ENCODE measurements around the gene STAB2. TPM values are rescaled to one million over a fixed set of nuclear protein-coding genes. Genes with fewer than 3 reads are reported as not detected.

The STAB2 gene
- total and polyA plus RNA-seq, 2 of the 4 experiments (the other 2 are of a cell fraction) = not detected

GRCh38 chr12:103664626-103665025, 77.6 kb downstream of the STAB2 start:
- H3K79me1 ChIP-seq (ENCODE audit: low read depth in 1 of 2, low read length in 2 of 2) = no peaks in the 10 kb centered on the region
- no peak overlapping the region for H4K5ac ChIP-seq (ENCODE audit: low read depth, low read length)
- no peak overlapping the region for H3K4ac ChIP-seq (ENCODE audit: low read depth, low read length)
- dilution Hi-C loops (cut with HindIII; ENCODE audit: low sequenced_read_pairs, unreplicated experiment) (no loop called here), intact Hi-C loops (cut with micrococcal nuclease) (no loop called here), in situ Hi-C loops (cut with MboI; ENCODE audit: low sequenced_read_pairs) (no loop called here)
- no peaks in the 10 kb centered on the region for H3K9me3 ChIP-seq (ENCODE audit: control insufficient read depth, insufficient read depth, low read length)
- H4K91ac ChIP-seq (ENCODE audit: insufficient read depth, low read depth, low read length) = no peak overlapping the region
- H3K4me2 ChIP-seq (ENCODE audit: low read depth, low read length) = no peak overlapping the region
- no peaks in the 10 kb centered on the region for H3K9me1 ChIP-seq (ENCODE audit: insufficient read depth, low read length)
- H4K20me1 ChIP-seq (ENCODE audit: insufficient read depth, low read length) = no peaks in the 10 kb centered on the region
- ATAC-seq (ENCODE audit: low read depth) (no peak), DNase-seq (no peak)
- no peak overlapping the region for H2BK5ac ChIP-seq (ENCODE audit: low read depth, low read length, poor library complexity, severe bottlenecking)
- no peak overlapping the region for H3K27ac ChIP-seq (ENCODE audit: insufficient read depth, low read length)
- H2AK5ac ChIP-seq (ENCODE audit: low read depth, low read length) = no peak overlapping the region
- POLR2A ChIA-PET (ENCODE audit: unreplicated experiment) = no interaction called here
- H2BK15ac ChIP-seq (ENCODE audit: low read depth, low read length) = no peak overlapping the region
- H2AK9ac ChIP-seq (replicated peaks; ENCODE audit: low read depth, low read length, poor library complexity) = no peak overlapping the region
- no peak overlapping the region for H2BK20ac ChIP-seq (ENCODE audit: low read depth, low read length)
- no peak overlapping the region for H3K56ac ChIP-seq (ENCODE audit: extremely low read depth, insufficient read depth, low read length)
- no peak overlapping the region for H3K14ac ChIP-seq (replicated peaks; ENCODE audit: low read depth, low read length)
- no peak overlapping the region for H3K4me3 ChIP-seq (ENCODE audit: insufficient read depth, low read depth, low read length)
- no peak overlapping the region for H3K23ac ChIP-seq (ENCODE audit: low read depth, low read length)
- H3K27me3 ChIP-seq (ENCODE audit: control insufficient read depth, insufficient read depth, low read length) = peaks cover 2% of the 10 kb centered on the region
- no CpG with 5 or more reads among the region's 2 CpGs for WGBS, 2 experiments (ENCODE audit: extremely low coverage in 2 of 2, insufficient read length in 1 of 2)
- H4K8ac ChIP-seq (ENCODE audit: low read depth in 2 of 2, low read length in 2 of 2) = no peak overlapping the region
- TF ChIP-seq NFE2L2 (IDR thresholded peaks at IDR 0.05; ENCODE audit: low read depth, low read length) (no peak), MAFK (IDR thresholded peaks at IDR 0.05; ENCODE audit: low read depth, low read length) (no peak), RFX5 (IDR thresholded peaks at IDR 0.05; ENCODE audit: low read depth, low read length) (no peak), MXI1 (IDR thresholded peaks at IDR 0.05; ENCODE audit: borderline replicate concordance, low read depth, low read length) (no peak), FOS (IDR thresholded peaks at IDR 0.05; ENCODE audit: low read depth, low read length) (no peak), POLR2A (IDR thresholded peaks at IDR 0.05; ENCODE audit: low read depth, low read length) (no peak), CEBPB (IDR thresholded peaks at IDR 0.05; ENCODE audit: low read depth, low read length) (no peak), CHD1 (IDR thresholded peaks at IDR 0.05; ENCODE audit: low read depth, low read length) (no peak), RAD21 (IDR thresholded peaks at IDR 0.05; ENCODE audit: low read length) (no peak), RCOR1 (IDR thresholded peaks at IDR 0.05; ENCODE audit: insufficient replicate concordance, low read length) (no peak), SMC3 (IDR thresholded peaks at IDR 0.05; ENCODE audit: low read depth, low read length) (no peak), MAZ (IDR thresholded peaks at IDR 0.05; ENCODE audit: borderline replicate concordance, low read depth, low read length) (no peak), BHLHE40 (IDR thresholded peaks at IDR 0.05; ENCODE audit: low read depth, low read length) (no peak)
- TF ChIP-seq, protein P1, sequence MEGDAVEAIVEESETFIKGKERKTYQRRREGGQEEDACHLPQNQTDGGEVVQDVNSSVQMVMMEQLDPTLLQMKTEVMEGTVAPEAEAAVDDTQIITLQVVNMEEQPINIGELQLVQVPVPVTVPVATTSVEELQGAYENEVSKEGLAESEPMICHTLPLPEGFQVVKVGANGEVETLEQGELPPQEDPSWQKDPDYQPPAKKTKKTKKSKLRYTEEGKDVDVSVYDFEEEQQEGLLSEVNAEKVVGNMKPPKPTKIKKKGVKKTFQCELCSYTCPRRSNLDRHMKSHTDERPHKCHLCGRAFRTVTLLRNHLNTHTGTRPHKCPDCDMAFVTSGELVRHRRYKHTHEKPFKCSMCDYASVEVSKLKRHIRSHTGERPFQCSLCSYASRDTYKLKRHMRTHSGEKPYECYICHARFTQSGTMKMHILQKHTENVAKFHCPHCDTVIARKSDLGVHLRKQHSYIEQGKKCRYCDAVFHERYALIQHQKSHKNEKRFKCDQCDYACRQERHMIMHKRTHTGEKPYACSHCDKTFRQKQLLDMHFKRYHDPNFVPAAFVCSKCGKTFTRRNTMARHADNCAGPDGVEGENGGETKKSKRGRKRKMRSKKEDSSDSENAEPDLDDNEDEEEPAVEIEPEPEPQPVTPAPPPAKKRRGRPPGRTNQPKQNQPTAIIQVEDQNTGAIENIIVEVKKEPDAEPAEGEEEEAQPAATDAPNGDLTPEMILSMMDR (conservative IDR thresholded peaks at IDR 0.05; ENCODE audit: low read depth, low read length) = no peak
- TF ChIP-seq, protein P2, sequence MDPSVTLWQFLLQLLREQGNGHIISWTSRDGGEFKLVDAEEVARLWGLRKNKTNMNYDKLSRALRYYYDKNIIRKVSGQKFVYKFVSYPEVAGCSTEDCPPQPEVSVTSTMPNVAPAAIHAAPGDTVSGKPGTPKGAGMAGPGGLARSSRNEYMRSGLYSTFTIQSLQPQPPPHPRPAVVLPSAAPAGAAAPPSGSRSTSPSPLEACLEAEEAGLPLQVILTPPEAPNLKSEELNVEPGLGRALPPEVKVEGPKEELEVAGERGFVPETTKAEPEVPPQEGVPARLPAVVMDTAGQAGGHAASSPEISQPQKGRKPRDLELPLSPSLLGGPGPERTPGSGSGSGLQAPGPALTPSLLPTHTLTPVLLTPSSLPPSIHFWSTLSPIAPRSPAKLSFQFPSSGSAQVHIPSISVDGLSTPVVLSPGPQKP (IDR thresholded peaks at IDR 0.05; ENCODE audit: borderline replicate concordance, low read depth, low read length) = no peak
- TF ChIP-seq, protein P3, sequence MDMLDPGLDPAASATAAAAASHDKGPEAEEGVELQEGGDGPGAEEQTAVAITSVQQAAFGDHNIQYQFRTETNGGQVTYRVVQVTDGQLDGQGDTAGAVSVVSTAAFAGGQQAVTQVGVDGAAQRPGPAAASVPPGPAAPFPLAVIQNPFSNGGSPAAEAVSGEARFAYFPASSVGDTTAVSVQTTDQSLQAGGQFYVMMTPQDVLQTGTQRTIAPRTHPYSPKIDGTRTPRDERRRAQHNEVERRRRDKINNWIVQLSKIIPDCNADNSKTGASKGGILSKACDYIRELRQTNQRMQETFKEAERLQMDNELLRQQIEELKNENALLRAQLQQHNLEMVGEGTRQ (IDR thresholded peaks at IDR 0.05; ENCODE audit: low read depth, low read length) = no peak
- H2BK120ac ChIP-seq (ENCODE audit: low read depth, low read length) = no peak overlapping the region
- H2AFZ ChIP-seq (replicated peaks; ENCODE audit: low read length, poor library complexity) = no peak overlapping the region
- CTCF ChIA-PET = no interaction called here
- BruUV-seq (replicated peaks) = no TSS peak
- H3K18ac ChIP-seq (ENCODE audit: low read depth, low read length) = no peak overlapping the region
- no peaks in the 10 kb centered on the region; the same call in 1 of the 2 replicates for H3K36me3 ChIP-seq (ENCODE audit: control insufficient read depth, insufficient read depth, low read length)
- no peak overlapping the region for H3K9ac ChIP-seq (ENCODE audit: low read depth, low read length)
- no peaks in the 10 kb centered on the region for H3K4me1 ChIP-seq (ENCODE audit: control insufficient read depth, insufficient read depth, low read length)
